ENCODE results near the gene TRIP12. TPM values are rescaled to one million over a fixed set of nuclear protein-coding genes. Genes with fewer than 3 reads are reported as not detected.

TRIP12 gene
- total RNA-seq, 1 experiment from 2014 or later: 368 TPM

GRCh38 chr2:229930656-229931055 is 8.8 kb upstream of the TRIP12 start:
- in situ Hi-C loops (cut with HindIII; ENCODE audit: low pct_unique_long_range_greater_than_20kb, low sequenced_read_pairs) (no loop called here), intact Hi-C loops (cut with micrococcal nuclease; ENCODE audit: unreplicated experiment) (no loop called here)
- Histone ChIP-seq H3K27ac (ENCODE audit: low read length) (no peak overlapping the region), H3K4me3 (ENCODE audit: low read depth in 2 of 2, low read length in 2 of 2) (no peak overlapping the region), H3K9me3 (ENCODE audit: control insufficient read depth, insufficient read depth, low read depth, low read length) (no peaks in the 10 kb centered on the region), H3K4me1 (ENCODE audit: control insufficient read depth, insufficient read depth, low read length) (peaks cover 19% of the 10 kb centered on the region), H3K27me3 (ENCODE audit: control insufficient read depth, insufficient read depth, low read length) (no peaks in the 10 kb centered on the region), H3K36me3 (ENCODE audit: control insufficient read depth, insufficient read depth, low read length) (no peaks in the 10 kb centered on the region)
- ATAC-seq (no peak), DNase-seq (ENCODE audit: low read depth, low spot score) (no peak)
- BruUV-seq (replicated peaks): no TSS peak
- TF ChIP-seq TCF7L2 (IDR thresholded peaks at IDR 0.05; ENCODE audit: low read depth, low read length) (no peak), POLR2AphosphoS5 (IDR thresholded peaks at IDR 0.05; ENCODE audit: low read depth, low read length) (no peak), CTCF (IDR thresholded peaks at IDR 0.05) (no peak), REST (IDR thresholded peaks at IDR 0.05; ENCODE audit: insufficient read depth in 1 of 2, low read depth in 2 of 2, low read length in 1 of 2) (no peak), SIN3A (IDR thresholded peaks at IDR 0.05; ENCODE audit: borderline replicate concordance, insufficient read depth, low read depth, low read length) (no peak)
- POLR2A ChIA-PET: no interaction called here
- CTCF ChIA-PET: no interaction called here

- DNase-seq (ENCODE audit: low read depth, low spot score) (peak; percentile 68), ATAC-seq (peak; percentile 74)
- H3K4me1 ChIP-seq (ENCODE audit: control insufficient read depth, insufficient read depth, low read length): peaks cover 23% of the 10 kb centered on the region
- ChIA-PET CTCF (no interaction called here), POLR2A (interaction anchor here (0.6 kb wide), 1 partner anchor 50 kb away, joined by 8 read pairs; no protein-coding TSS in a partner anchor)
- TF ChIP-seq TCF7L2 (IDR thresholded peaks at IDR 0.05; ENCODE audit: low read depth, low read length): no peak
- TF ChIP-seq REST (IDR thresholded peaks at IDR 0.05; ENCODE audit: insufficient read depth in 1 of 2, low read depth in 2 of 2, low read length in 1 of 2): no peak
- TF ChIP-seq SIN3A (IDR thresholded peaks at IDR 0.05; ENCODE audit: borderline replicate concordance, insufficient read depth, low read depth, low read length): no peak
- no peak for TF ChIP-seq POLR2AphosphoS5 (IDR thresholded peaks at IDR 0.05; ENCODE audit: low read depth, low read length)
- TF ChIP-seq CTCF (IDR thresholded peaks at IDR 0.05): no peak
- H3K36me3 ChIP-seq (ENCODE audit: control insufficient read depth, insufficient read depth, low read length): peaks cover 3% of the 10 kb centered on the region; the same call in 1 of the 2 replicates
- BruUV-seq (replicated peaks): no TSS peak
- H3K27me3 ChIP-seq (ENCODE audit: control insufficient read depth, insufficient read depth, low read length): no peaks in the 10 kb centered on the region
- in situ Hi-C loops (cut with HindIII; ENCODE audit: low pct_unique_long_range_greater_than_20kb, low sequenced_read_pairs): no loop called here
- H3K4me3 ChIP-seq (ENCODE audit: low read depth in 2 of 2, low read length in 2 of 2): no peak overlapping the region
- no peaks in the 10 kb centered on the region for H3K9me3 ChIP-seq (ENCODE audit: control insufficient read depth, insufficient read depth, low read depth, low read length)
- no peak overlapping the region for H3K27ac ChIP-seq (ENCODE audit: low read length)
- intact Hi-C loops (cut with micrococcal nuclease; ENCODE audit: unreplicated experiment): no loop called here
Observed at GRCh38 chr2:229927817-229928321, 6.1 kb upstream of the TRIP12 start.
